IMR-90 (cell line): ENCODE data around the gene MT1H. TPM values are rescaled to one million over a fixed set of nuclear protein-coding genes. Genes with fewer than 3 reads are reported as not detected.

Experiments used
- ATAC-seq: fragments of 200-7000 bp; cut with Tn5 transposase; 2 replicates; pipeline ENCODE4 v1.9.1; 2020; ENCODE audit warnings: low read depth, mild to moderate bottlenecking, moderate library complexity
- BruUV-seq: library from RNA; stranded (reverse); fragments of 400-500 nt; replicated peaks from 2 replicates; lab custom pipeline; 2021; lab: Mats Ljungman, UMichigan
- CTCF ChIA-PET: fragments of 300-600 bp; formaldehyde crosslinking; extraction: SDS; loops from one replicate; lab custom pipeline; 2021; ENCODE audit warnings: antibody characterized with exemption; lab: Yijun Ruan, JAX
- POLR2A ChIA-PET: fragments of 300-600 bp; sonication (Branson Sonifier 250); formaldehyde crosslinking; loops from one replicate; lab custom pipeline; 2022; ENCODE audit warnings: antibody characterized with exemption; ENCODE audit not compliant: unreplicated experiment; lab: Charles Lee
- DNase-seq: peaks from one replicate; pipeline ENCODE4 v3.0.0; 2013
- H2AFZ ChIP-seq: replicated peaks from 2 replicates; pipeline ENCODE3; 2013; ENCODE audit warnings: low read length, mild to moderate bottlenecking; ENCODE audit not compliant: poor library complexity
- H2AK5ac ChIP-seq: 2 replicates; pipeline ENCODE4 v1.6.1; 2013; ENCODE audit warnings: low read depth, low read length, inconsistent platforms
- H2AK9ac ChIP-seq: replicated peaks from 2 replicates; pipeline ENCODE3; 2013; ENCODE audit warnings: mild to moderate bottlenecking, low read depth, low read length, moderate library complexity; ENCODE audit not compliant: poor library complexity
- H2BK120ac ChIP-seq: 2 replicates; pipeline ENCODE4 v1.6.1; 2013; ENCODE audit warnings: low read depth, low read length, inconsistent platforms
- H2BK15ac ChIP-seq: 3 replicates; pipeline ENCODE4 v1.6.1; 2013; ENCODE audit warnings: low read depth, low read length, inconsistent platforms
- H2BK20ac ChIP-seq: 2 replicates; pipeline ENCODE4 v1.6.1; 2013; ENCODE audit warnings: low read depth, mild to moderate bottlenecking, inconsistent platforms, low read length, moderate library complexity
- H2BK5ac ChIP-seq: 2 replicates; pipeline ENCODE4 v1.6.1; 2013; ENCODE audit warnings: mild to moderate bottlenecking, low read depth, low read length, inconsistent platforms; ENCODE audit not compliant: poor library complexity, severe bottlenecking
- H3K14ac ChIP-seq: replicated peaks from 2 replicates; pipeline ENCODE4 v1.6.1; 2013; ENCODE audit warnings: low read depth, low read length, inconsistent platforms
- H3K18ac ChIP-seq: 2 replicates; pipeline ENCODE4 v1.6.1; 2013; ENCODE audit warnings: low read depth, low read length, control low read depth
- H3K23ac ChIP-seq: 2 replicates; pipeline ENCODE4 v1.6.1; 2013; ENCODE audit warnings: low read depth, low read length, inconsistent platforms
- H3K27ac ChIP-seq: 2 replicates; pipeline ENCODE4 v1.5.1; 2013; ENCODE audit warnings: mild to moderate bottlenecking, control low read depth, low read length; ENCODE audit not compliant: insufficient read depth
- H3K27me3 ChIP-seq: 2 replicates; pipeline ENCODE4 v1.6.1; 2013; ENCODE audit warnings: low read length; ENCODE audit not compliant: control insufficient read depth, insufficient read depth
- H3K36me3 ChIP-seq: 2 replicates; pipeline ENCODE4 v1.6.1; 2013; ENCODE audit warnings: low read length, mixed read lengths; ENCODE audit not compliant: control insufficient read depth, insufficient read depth
- H3K4ac ChIP-seq: 2 replicates; pipeline ENCODE4 v1.6.1; 2013; ENCODE audit warnings: low read depth, low read length, inconsistent platforms
- H3K4me1 ChIP-seq: 2 replicates; pipeline ENCODE4 v1.6.1; 2013; ENCODE audit warnings: low read length, mixed read lengths; ENCODE audit not compliant: control insufficient read depth, insufficient read depth
- H3K4me2 ChIP-seq: 2 replicates; pipeline ENCODE4 v1.6.1; 2013; ENCODE audit warnings: low read depth, mild to moderate bottlenecking, control low read depth, low read length, moderate library complexity
- H3K4me3 ChIP-seq: 2 replicates; pipeline ENCODE4 v1.5.1; 2013; ENCODE audit warnings: low read depth, mild to moderate bottlenecking, control low read depth, low read length, moderate library complexity; ENCODE audit not compliant: insufficient read depth
- H3K56ac ChIP-seq: 2 replicates; pipeline ENCODE4 v1.6.1; 2013; ENCODE audit warnings: low read length, inconsistent platforms; ENCODE audit not compliant: insufficient read depth; ENCODE audit errors: extremely low read depth
- H3K79me1 ChIP-seq, 2 experiments: 2 replicates each; pipeline ENCODE4 v1.6.1; 2013; ENCODE audit warnings: low read length in 2 of 2, inconsistent platforms in 1 of 2, low read depth in 1 of 2
- H3K9ac ChIP-seq: 2 replicates; pipeline ENCODE4 v1.6.1; 2013; ENCODE audit warnings: low read depth, low read length, control low read depth
- H3K9me1 ChIP-seq: 2 replicates; pipeline ENCODE4 v1.6.1; 2013; ENCODE audit warnings: low read length, inconsistent platforms; ENCODE audit not compliant: insufficient read depth
- H3K9me3 ChIP-seq: 2 replicates; pipeline ENCODE4 v1.6.1; 2013; ENCODE audit warnings: low read length; ENCODE audit not compliant: control insufficient read depth, insufficient read depth
- H4K20me1 ChIP-seq: 2 replicates; pipeline ENCODE4 v1.6.1; 2013; ENCODE audit warnings: low read length, inconsistent platforms; ENCODE audit not compliant: insufficient read depth
- H4K5ac ChIP-seq: 2 replicates; pipeline ENCODE4 v1.6.1; 2013; ENCODE audit warnings: mild to moderate bottlenecking, low read depth, low read length, control low read depth
- H4K8ac ChIP-seq, 2 experiments: 2 replicates each; pipeline ENCODE4 v1.6.1; 2013; ENCODE audit warnings: low read depth in 2 of 2, low read length in 2 of 2, control low read depth in 1 of 2, inconsistent platforms in 1 of 2
- H4K91ac ChIP-seq: 2 replicates; pipeline ENCODE4 v1.6.1; 2013; ENCODE audit warnings: low read depth, low read length, inconsistent platforms; ENCODE audit not compliant: insufficient read depth
- BHLHE40 ChIP-seq: fragments of 150-350 bp; IDR thresholded peaks from 2 replicates; pipeline ENCODE4 v1.6.1; 2016; ENCODE audit warnings: mild to moderate bottlenecking, low read depth, low read length
- CEBPB ChIP-seq: IDR thresholded peaks from 2 replicates; pipeline ENCODE4 v1.6.1; 2012; ENCODE audit warnings: low read depth, low read length, improper control_type of control experiment
- CHD1 ChIP-seq: IDR thresholded peaks from 2 replicates; pipeline ENCODE4 v1.6.1; 2012; ENCODE audit warnings: low read depth, low read length, improper control_type of control experiment
- CTCF ChIP-seq: conservative IDR thresholded peaks from 2 replicates; pipeline ENCODE4 v1.5.1; 2012; ENCODE audit warnings: mild to moderate bottlenecking, low read depth, low read length, improper control_type of control experiment
- FOS ChIP-seq: fragments of 150-350 bp; IDR thresholded peaks from 2 replicates; pipeline ENCODE4 v1.6.1; 2016; ENCODE audit warnings: low read depth, low read length
- MAFK ChIP-seq: IDR thresholded peaks from 2 replicates; pipeline ENCODE4 v1.6.1; 2012; ENCODE audit warnings: low read depth, low read length, improper control_type of control experiment
- MAZ ChIP-seq: IDR thresholded peaks from 2 replicates; pipeline ENCODE4 v1.6.1; 2012; ENCODE audit warnings: low read depth, mild to moderate bottlenecking, low read length, improper control_type of control experiment, moderate library complexity, borderline replicate concordance
- MXI1 ChIP-seq: IDR thresholded peaks from 2 replicates; pipeline ENCODE4 v1.6.1; 2012; ENCODE audit warnings: low read depth, mild to moderate bottlenecking, low read length, moderate library complexity, borderline replicate concordance
- NFE2L2 ChIP-seq: fragments of 150-350 bp; IDR thresholded peaks from 2 replicates; pipeline ENCODE4 v1.6.1; 2016; ENCODE audit warnings: low read depth, mild to moderate bottlenecking, low read length
- RAD21 ChIP-seq: IDR thresholded peaks from 2 replicates; pipeline ENCODE4 v1.6.1; 2012; ENCODE audit warnings: low read length, improper control_type of control experiment
- RCOR1 ChIP-seq: IDR thresholded peaks from 2 replicates; pipeline ENCODE4 v1.6.1; 2012; ENCODE audit warnings: mild to moderate bottlenecking, low read length, improper control_type of control experiment; ENCODE audit not compliant: insufficient replicate concordance
- RFX5 ChIP-seq: IDR thresholded peaks from 2 replicates; pipeline ENCODE4 v1.8.0; 2012; ENCODE audit warnings: low read depth, mild to moderate bottlenecking, low read length, moderate library complexity
- SMC3 ChIP-seq: fragments of 150-350 bp; IDR thresholded peaks from 2 replicates; pipeline ENCODE4 v1.6.1; 2016; ENCODE audit warnings: low read depth, mild to moderate bottlenecking, antibody characterized with exemption, low read length, moderate library complexity
- USF2 ChIP-seq: fragments of 150-350 bp; IDR thresholded peaks from 2 replicates; pipeline ENCODE4 v1.6.1; 2017; ENCODE audit warnings: mild to moderate bottlenecking, antibody characterized with exemption, low read length, low read depth
- WGBS, 2 experiments: methylation state at CpG; one replicate each; pipeline versions ENCODE4 v1.1.5 to v1.1.7; 2013; ENCODE audit warnings: missing lambda C conversion rate in 2 of 2; ENCODE audit not compliant: insufficient read length in 1 of 2; ENCODE audit errors: extremely low coverage in 2 of 2; 5-methylcytosine and 5-hydroxymethylcytosine counted together
- dilution Hi-C: fragments of 300-500 bp; cut with HindIII; formaldehyde crosslinking; loops from one replicate; pipeline ENCODE4 v1.14.3; 2018; ENCODE audit warnings: low sequenced_read_pairs; ENCODE audit not compliant: unreplicated experiment
- in situ Hi-C: fragments of 300-500 bp; cut with MboI; formaldehyde crosslinking; loops from 3 replicates; pipeline ENCODE4 v1.14.3; 2019; ENCODE audit warnings: low sequenced_read_pairs, inconsistent platforms, mixed read lengths
- intact Hi-C: fragments of 100-400 bp; cut with micrococcal nuclease; formaldehyde crosslinking; loops from 2 replicates; pipeline ENCODE4 v1.10.0; 2022
- polyA plus RNA-seq, 3 experiments: library from polyadenylated mRNA; depleted of rRNA; stranded (reverse); fragments of >200 nt; gene quantifications; 2 replicates each; pipeline ENCODE4 v1.2.3, GENCODE V29; 2012; ENCODE audit warnings: low replicate concordance in 1 of 3
- total RNA-seq: library from RNA; depleted of rRNA; stranded (reverse); fragments of >200 nt; gene quantifications from 2 replicates; pipeline ENCODE4 v1.2.3, GENCODE V29; 2012
- TF ChIP-seq, protein P1 (sequence below): fragments of 150-350 bp; IDR thresholded peaks from 2 replicates; pipeline ENCODE4 v1.6.1; 2016; ENCODE audit warnings: low read depth, mild to moderate bottlenecking, low read length, moderate library complexity, borderline replicate concordance

Gene MT1H
- total and polyA plus RNA-seq, 2 of the 4 experiments (the other 2 are of a cell fraction): not detected

- Histone ChIP-seq H2AK5ac (no peak overlapping the region), H2BK120ac (no peak overlapping the region), H3K4me3 (no peak overlapping the region), H4K91ac (no peak overlapping the region), H3K4me2 (no peak overlapping the region), H4K5ac (no peak overlapping the region), H3K27me3 (peaks cover 53% of the 10 kb centered on the region), H3K14ac (no peak overlapping the region), H3K79me1 (no peaks in the 10 kb centered on the region), H2BK15ac (no peak overlapping the region), H3K4me1 (peaks cover 13% of the 10 kb centered on the region), H3K36me3 (no peaks in the 10 kb centered on the region), H4K20me1 (peaks cover 4% of the 10 kb centered on the region; the same call in 1 of the 2 replicates), H2AK9ac (no peak overlapping the region), H3K4ac (no peak overlapping the region), H2BK5ac (no peak overlapping the region), H3K9me3 (no peaks in the 10 kb centered on the region), H2BK20ac (no peak overlapping the region), H3K23ac (no peak overlapping the region), H3K9me1 (peaks cover 5% of the 10 kb centered on the region), H3K18ac (no peak overlapping the region), H3K27ac (no peak overlapping the region), H2AFZ (no peak overlapping the region), H4K8ac (no peak overlapping the region), H3K9ac (no peak overlapping the region), H3K56ac (no peak overlapping the region)
- no CpG with 5 or more reads among the region's 2 CpGs for WGBS, 2 experiments
- TF ChIP-seq, protein P1, sequence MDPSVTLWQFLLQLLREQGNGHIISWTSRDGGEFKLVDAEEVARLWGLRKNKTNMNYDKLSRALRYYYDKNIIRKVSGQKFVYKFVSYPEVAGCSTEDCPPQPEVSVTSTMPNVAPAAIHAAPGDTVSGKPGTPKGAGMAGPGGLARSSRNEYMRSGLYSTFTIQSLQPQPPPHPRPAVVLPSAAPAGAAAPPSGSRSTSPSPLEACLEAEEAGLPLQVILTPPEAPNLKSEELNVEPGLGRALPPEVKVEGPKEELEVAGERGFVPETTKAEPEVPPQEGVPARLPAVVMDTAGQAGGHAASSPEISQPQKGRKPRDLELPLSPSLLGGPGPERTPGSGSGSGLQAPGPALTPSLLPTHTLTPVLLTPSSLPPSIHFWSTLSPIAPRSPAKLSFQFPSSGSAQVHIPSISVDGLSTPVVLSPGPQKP: no peak
- TF ChIP-seq MXI1 (no peak), MAFK (no peak), CHD1 (no peak), NFE2L2 (no peak), SMC3 (no peak), CTCF (no peak), RFX5 (no peak), BHLHE40 (no peak), USF2 (no peak), FOS (no peak), CEBPB (no peak), RCOR1 (no peak), MAZ (no peak), RAD21 (no peak)
- ATAC-seq (no peak), DNase-seq (no peak)
- no TSS peak for BruUV-seq
- intact Hi-C loops (no loop called here), in situ Hi-C loops (no loop called here), dilution Hi-C loops (no loop called here)
- ChIA-PET CTCF (no interaction called here), POLR2A (interaction anchor here (0.6 to 0.7 kb wide), 2 partner anchors 44 to 179 kb away, joined by 3 read pairs; no protein-coding TSS in a partner anchor)
These were observed 963 bp downstream of the MT1H start for GRCh38 chr16:56670620-56670934.
